Esophagus squamous epithelium (tissue), 5 donors: ENCODE results near the gene GSC2. TPM values are rescaled to one million over a fixed set of nuclear protein-coding genes. Genes with fewer than 3 reads are reported as not detected.

Experiments
- DNase-seq: peaks from one replicate; lab custom pipeline; 2025; lab: John Stamatoyannopoulos, UW
- H3K27ac ChIP-seq, 4 donors: fragments of 200-600 bp; sonication (generic); one replicate each; pipeline ENCODE4 v1.5.1; 2016 to 2019; ENCODE audit warnings: mild to moderate bottlenecking in 1 of 4
- H3K27me3 ChIP-seq, 4 donors: fragments of 200-600 bp; sonication (generic); 1 replicate in 3 of 4; 2 replicates in 1 of 4; pipeline versions ENCODE4 v1.5.1 to v1.6.0; 2017 to 2021; ENCODE audit warnings: antibody characterized with exemption in 1 of 4
- H3K36me3 ChIP-seq, 3 donors: fragments of 200-600 bp; sonication (generic); one replicate each; pipeline ENCODE4 v1.5.1; 2016 to 2019
- H3K4me1 ChIP-seq, 3 donors: fragments of 200-600 bp; sonication (generic); one replicate each; pipeline ENCODE4 v1.5.1; 2017 to 2019
- H3K4me3 ChIP-seq, 4 donors: fragments of 200-600 bp; sonication (generic); 1 replicate in 3 of 4; 2 replicates in 1 of 4; pipeline ENCODE4 v1.5.1; 2016 to 2019; ENCODE audit warnings: mild to moderate bottlenecking in 2 of 4, moderate library complexity in 1 of 4
- H3K9me3 ChIP-seq, 3 donors: fragments of 200-600 bp; sonication (generic); one replicate each; pipeline ENCODE4 v1.5.1; 2016 to 2019
- CTCF ChIP-seq, 6 experiments: fragments of 450-650 bp in 4 of 6; fragments of 200-600 bp in 2 of 6; sonication (generic) in 2 of 6; IDR thresholded peaks; one replicate each; pipeline ENCODE4 v1.5.1; 2016 to 2019; ENCODE audit warnings: antibody characterized with exemption in 6 of 6, mild to moderate bottlenecking in 4 of 6, moderate library complexity in 4 of 6
- POLR2A ChIP-seq, 4 donors: fragments of 450-650 bp; IDR thresholded peaks; one replicate each; pipeline ENCODE4 v1.6.1; 2017; ENCODE audit warnings: antibody characterized with exemption in 4 of 4, mild to moderate bottlenecking in 4 of 4, moderate library complexity in 3 of 4
- WGBS, 2 donors: methylation state at CpG; one replicate each; pipeline ENCODE4 v1.1.5; 2018; 5-methylcytosine and 5-hydroxymethylcytosine counted together
- intact Hi-C: fragments of 100-400 bp; cut with DNase I; formaldehyde crosslinking; loops from one replicate; pipeline ENCODE4 v1.15.0; 2022
- total RNA-seq, 4 donors: library from RNA; depleted of rRNA; stranded (reverse); fragments of >200 nt; gene quantifications; one replicate each; pipeline ENCODE4 v1.1.0, GENCODE V29; 2016
- donor health status: DM: yes; HTN: yes; CAD: no.

Gene GSC2
- total RNA-seq, 4 donors from 2014 or later: not detected

- DNase-seq: no peak
- Histone ChIP-seq H3K27me3 (no peaks in the 10 kb centered on the region), H3K4me1 (peaks cover 23 to 94% (median 48%) of the 10 kb centered on the region in 3 donors), H3K9me3 (no peaks in the 10 kb centered on the region), H3K27ac (no peak overlapping the region), H3K36me3 (peaks cover 0 to 20% (median 0%) of the 10 kb centered on the region in 3 donors), H3K4me3 (no peak overlapping the region)
- intact Hi-C loops: no loop called here
- 57 to 63% methylated on average over 3 to 4 of the region's 4 CpGs for WGBS, 2 donors
- TF ChIP-seq CTCF (IDR thresholded peaks at IDR 0.05): peak in 1 of 6 experiments; percentile 46
- no peak for TF ChIP-seq POLR2A (IDR thresholded peaks at IDR 0.05)
Measured at GRCh38 chr22:19115628-19116027, 34.5 kb downstream of the GSC2 start.

GRCh38 chr22:19114984-19115552 is 35.0 kb downstream of the GSC2 start:
- H3K4me3 ChIP-seq: no peak overlapping the region
- H3K9me3 ChIP-seq: no peaks in the 10 kb centered on the region
- H3K27ac ChIP-seq: no peak overlapping the region
- no peak for DNase-seq
- H3K36me3 ChIP-seq: peaks cover 0 to 20% (median 0%) of the 10 kb centered on the region in 3 donors
- TF ChIP-seq POLR2A (IDR thresholded peaks at IDR 0.05) (no peak), CTCF (IDR thresholded peaks at IDR 0.05) (no peak)
- H3K27me3 ChIP-seq: no peaks in the 10 kb centered on the region
- intact Hi-C loops: no loop called here
- WGBS, 2 donors: 61 to 74% methylated on average over 3 of the region's 4 CpGs
- peaks cover 23 to 94% (median 46%) of the 10 kb centered on the region in 3 donors for H3K4me1 ChIP-seq

DNA sequence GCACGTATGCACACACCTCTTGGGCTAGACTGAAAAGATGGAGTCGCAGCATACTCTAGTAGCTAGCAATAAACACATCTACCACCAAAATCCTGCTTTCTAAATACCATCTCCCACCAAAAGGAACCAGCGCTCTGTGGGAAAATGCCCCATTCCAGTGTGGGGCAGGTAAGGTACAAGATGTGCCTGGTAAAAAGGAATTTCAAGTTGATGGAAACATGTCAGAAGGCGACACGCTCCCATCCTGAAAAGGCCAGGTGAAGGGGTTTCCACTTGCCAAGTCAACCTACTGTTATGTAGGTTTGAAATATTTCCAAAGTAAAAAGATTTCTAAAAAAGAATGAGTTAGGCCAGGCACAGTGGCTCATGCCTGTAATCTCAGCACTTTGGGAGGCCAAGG is 36.7 kb downstream of the GSC2 start:
- no peak for DNase-seq
- no peaks in the 10 kb centered on the region for H3K9me3 ChIP-seq
- intact Hi-C loops: no loop called here
- no peak overlapping the region for H3K27ac ChIP-seq
- peaks cover 0 to 16% (median 0%) of the 10 kb centered on the region in 3 donors for H3K36me3 ChIP-seq
- no peak overlapping the region for H3K4me3 ChIP-seq
- TF ChIP-seq POLR2A (IDR thresholded peaks at IDR 0.05) (no peak), CTCF (IDR thresholded peaks at IDR 0.05) (no peak)
- peaks cover 22 to 93% (median 39%) of the 10 kb centered on the region in 3 donors for H3K4me1 ChIP-seq
- WGBS, 2 donors: 96 to 99% methylated on average over 5 of the region's 5 CpGs
- no peaks in the 10 kb centered on the region for H3K27me3 ChIP-seq

- DNase-seq: no peak
Measured at GRCh38 chr22:19111584-19111983, 38.5 kb downstream of the GSC2 start.

More at GRCh38 chr22:19111584-19111983, 38.5 kb downstream of the GSC2 start:
- Histone ChIP-seq H3K27me3 (no peaks in the 10 kb centered on the region), H3K27ac (no peak overlapping the region), H3K4me3 (no peak overlapping the region), H3K4me1 (peaks cover 18 to 92% (median 28%) of the 10 kb centered on the region in 3 donors), H3K9me3 (no peaks in the 10 kb centered on the region), H3K36me3 (peaks cover 0 to 16% (median 0%) of the 10 kb centered on the region in 3 donors)
- TF ChIP-seq CTCF (IDR thresholded peaks at IDR 0.05) (no peak), POLR2A (IDR thresholded peaks at IDR 0.05) (no peak)
- WGBS, 2 donors: 69 to 71% methylated on average over 3 of the region's 3 CpGs
- intact Hi-C loops: no loop called here
